Stimulated activated CD8-positive, alpha-beta memory T cell treated with anti-CD3 and anti-CD28 coated beads, Interleukin-12 subunit alpha, Interleukin-12 subunit beta, amount 100 ng/mL, for 24 hours (primary cell): ENCODE measurements around the gene PRKCA.
"Not testable (repeated sequence)": the region's sequence is repeated elsewhere in the genome, so short reads cannot be mapped to it uniquely, and the experiment has no call there.

Source experiments
- DNase-seq: peaks from one replicate; pipeline ENCODE4 v3.0.0-alpha.2; 2020; ENCODE audit errors: extremely low read depth

PRKCA gene

DNA sequence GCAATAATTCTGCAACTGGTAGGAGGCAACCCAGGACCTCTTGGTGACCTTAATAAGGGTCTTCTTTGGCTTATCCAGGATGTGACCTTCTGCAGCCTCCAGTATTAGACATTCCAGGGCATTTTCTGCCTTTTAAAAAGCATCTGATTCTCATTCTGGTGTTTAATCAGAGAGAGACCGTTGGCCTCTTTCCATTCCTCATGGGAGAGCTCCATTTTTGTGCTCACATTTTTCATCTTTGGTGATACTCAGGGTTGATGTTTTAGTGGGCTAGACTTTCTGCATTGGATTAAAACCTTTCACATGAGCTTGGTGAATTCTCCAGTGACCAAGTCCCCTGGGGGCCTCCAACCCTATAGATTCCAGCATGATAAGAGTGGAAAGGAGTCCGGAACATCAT, 382.3 kb downstream of the PRKCA start:
- DNase-seq, result no peak

DNA sequence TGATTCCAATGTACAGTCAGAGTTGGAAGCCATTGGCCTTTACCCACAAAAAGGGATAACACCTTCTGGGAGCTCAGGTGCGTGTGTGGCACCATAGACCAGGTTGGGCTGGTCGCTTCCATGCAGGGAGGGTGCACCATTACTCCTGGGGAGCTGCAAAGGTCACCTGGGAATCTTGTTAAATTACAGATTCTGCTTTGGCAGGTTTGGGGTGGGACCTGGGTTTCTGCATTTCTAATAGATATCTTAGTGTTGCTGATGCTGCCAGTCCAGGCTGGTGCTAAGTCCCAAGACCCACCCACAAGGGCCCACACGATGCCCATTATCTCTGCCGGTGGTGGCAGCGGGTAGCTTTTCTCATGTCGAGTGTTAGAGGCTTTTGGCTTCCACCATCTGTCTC, 384.2 kb downstream of the PRKCA start:
- DNase-seq, result no peak

DNA sequence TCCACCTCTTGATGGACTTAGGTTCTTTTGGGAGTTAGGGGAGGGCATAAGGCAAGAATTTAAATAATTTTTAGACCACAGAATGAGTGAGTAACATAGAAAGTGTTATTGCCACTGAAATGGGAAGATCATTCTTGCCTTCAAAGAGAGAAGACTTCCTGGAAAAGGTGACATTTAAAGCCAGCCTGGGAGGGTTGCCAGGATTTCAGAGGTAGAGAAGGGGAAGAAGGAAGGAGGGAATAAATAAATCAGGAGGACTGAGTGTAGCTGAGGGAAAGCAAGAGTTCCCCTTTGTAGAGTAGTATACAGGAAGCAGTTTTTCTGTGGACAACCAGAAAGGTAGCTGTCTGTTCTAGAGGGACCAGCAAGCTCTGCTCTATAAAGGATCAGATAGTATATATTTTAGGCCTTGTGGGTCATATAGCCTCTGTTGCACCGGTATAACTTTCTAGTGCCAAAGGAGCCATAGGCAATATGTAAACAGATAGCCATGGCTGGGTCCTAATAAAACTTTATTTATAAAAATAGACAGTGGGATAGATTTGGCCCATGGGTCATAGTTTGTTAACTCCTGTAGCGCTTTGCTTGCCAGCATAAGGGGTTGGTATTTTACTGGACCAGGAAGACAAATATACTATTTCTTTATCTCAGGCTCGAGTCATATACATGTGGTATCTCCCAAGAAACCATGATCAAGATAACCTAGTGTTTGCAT, 385.3 kb downstream of the PRKCA start:
- no peak for DNase-seq

DNA sequence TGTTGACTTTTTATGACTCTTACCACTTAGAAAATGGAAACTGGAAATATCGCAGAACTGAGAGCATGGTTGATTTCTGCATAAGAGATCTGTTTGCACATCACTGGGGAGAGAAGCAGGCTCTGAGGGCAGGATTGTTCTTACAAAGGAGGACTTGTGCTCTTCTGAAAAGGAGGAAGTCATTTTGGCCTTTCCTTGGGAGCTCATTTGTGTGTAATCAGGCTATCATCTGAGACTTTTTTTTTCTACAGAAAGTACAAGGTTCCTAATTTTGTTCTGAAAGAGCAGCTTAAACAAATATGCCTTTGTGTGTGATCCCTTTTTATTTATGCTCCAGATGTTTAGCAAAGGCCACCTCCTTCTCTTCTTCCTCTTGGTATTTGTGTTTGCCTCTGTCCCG, 386.8 kb downstream of the PRKCA start:
- DNase-seq, result no peak

DNA sequence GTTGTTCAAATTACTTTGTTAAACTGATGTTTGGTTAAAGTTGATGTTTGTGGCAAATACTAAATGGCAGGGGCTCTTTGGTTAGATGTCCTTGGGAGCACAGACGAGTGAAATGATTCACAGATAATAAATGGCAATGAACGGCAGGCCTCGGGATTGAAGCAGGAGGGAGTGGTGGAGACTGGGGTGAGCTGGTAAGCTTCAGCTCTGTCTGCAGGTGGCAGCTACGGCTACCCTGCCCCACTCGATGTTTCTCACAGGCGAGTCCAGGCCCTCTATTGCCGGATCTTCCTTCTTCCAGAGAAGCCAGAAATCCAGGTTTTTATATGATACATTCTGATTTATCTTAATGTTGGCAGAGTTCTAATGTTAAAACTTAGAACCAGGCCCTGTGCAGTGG, 387.8 kb downstream of the PRKCA start:
- DNase-seq, result no peak

DNA sequence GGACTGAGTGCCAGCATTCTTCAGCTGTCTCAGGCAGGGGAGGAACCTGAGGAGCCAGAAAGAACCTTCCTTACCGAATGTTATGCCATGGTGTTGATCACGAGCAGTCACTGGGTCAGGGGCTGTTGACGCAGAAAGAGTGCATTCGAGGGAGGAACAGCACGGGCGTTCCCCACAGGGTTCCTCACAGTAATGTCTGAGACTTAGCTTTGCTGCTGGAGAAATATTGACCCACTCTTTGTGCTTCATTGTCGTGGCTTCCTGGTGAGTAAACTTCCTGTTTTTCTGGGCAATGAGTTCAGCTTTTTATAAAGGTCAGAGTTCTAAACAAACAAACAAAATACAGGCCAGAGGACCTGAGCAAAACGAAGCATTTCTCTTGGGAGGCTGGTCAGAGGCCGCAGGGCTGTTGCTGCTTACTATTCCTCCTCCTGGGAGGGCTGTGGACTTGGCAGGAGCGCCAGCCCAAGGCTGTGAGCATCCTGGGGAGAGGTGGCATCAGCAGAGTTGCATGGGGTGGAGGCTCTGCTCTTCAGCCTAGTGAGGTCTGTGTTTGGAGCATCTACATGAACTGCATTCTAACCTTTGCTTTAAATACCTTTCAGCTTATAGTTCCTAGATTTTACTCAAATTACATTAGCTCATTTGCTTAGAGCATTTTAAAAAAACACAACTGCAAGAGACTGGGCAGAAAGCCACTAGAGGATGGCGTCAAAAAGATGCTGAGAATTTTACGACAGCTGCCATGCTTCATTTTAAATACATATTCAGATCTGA, 389.4 kb downstream of the PRKCA start:
- DNase-seq, result no peak

DNA sequence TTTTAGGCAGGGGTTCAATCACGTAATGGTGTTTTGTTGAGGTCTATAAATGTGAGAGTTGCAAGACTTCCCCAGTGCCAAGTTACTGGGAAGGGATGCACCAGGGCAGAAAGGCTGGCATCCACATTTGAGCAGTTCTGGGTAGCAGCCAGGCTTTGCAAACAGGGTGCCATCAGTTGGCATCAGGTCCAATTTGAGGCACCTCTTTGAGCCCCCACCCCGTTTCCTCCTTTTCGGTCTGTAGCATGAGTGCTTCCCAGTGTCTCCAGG, 389.9 kb downstream of the PRKCA start:
- no peak for DNase-seq

DNA sequence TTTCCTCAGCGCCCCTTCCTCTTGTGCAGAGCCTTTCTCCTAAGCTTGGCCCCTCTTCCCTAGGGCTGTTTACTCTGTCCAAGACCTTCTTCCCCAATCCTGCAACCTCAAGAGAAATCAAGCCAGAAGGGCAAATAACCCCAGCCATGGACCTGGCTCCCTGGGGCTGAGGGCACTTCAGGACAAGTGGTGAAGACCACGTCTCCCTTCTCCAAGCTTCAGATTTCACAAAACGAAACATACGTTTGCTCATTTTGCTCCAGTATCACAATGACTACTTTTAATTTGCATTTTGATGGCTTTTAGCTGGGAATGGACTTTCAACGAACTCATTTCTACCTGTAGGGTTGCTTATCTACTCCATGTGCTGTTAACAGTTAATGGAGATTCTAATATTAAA, 392.7 kb downstream of the PRKCA start:
- no peak for DNase-seq

DNA sequence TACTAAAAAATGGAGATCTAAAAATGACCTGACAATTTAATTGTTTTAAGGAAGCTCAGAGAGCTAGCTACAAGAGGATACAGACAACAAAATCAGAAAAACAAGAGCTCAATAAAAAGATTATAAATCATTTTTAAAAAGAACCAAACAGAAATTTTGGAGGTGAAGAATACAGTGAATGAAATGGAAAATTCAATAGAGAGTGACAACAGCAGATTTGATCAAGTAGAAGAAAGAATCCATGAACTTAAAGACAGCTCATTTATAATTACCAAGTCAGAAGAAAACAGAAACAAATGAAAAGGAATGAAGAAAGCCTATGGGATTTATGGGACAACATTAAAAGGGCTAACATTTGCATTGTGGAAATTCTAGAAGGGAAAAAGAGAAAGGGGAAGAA, 395.9 kb downstream of the PRKCA start:
- DNase-seq, result no peak

DNA sequence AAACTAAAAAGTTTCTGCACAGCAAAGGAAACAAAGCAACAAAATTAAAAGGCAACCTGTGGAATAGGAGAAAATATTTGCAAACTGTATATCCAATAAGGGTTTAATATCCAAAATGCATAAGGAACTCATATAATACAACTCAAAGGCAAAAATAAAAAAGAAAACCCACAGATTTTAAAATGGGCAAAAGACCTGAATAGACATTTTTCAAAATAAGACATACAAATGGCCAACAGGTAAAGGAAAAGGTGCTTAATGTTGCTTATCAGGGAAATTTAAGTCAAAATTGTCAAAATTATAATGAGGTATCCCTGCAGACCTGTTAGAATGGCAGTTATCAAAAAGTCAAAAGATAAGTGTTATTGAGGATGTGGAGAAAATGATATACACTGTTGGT, 399.0 kb downstream of the PRKCA start:
- no peak for DNase-seq

DNA sequence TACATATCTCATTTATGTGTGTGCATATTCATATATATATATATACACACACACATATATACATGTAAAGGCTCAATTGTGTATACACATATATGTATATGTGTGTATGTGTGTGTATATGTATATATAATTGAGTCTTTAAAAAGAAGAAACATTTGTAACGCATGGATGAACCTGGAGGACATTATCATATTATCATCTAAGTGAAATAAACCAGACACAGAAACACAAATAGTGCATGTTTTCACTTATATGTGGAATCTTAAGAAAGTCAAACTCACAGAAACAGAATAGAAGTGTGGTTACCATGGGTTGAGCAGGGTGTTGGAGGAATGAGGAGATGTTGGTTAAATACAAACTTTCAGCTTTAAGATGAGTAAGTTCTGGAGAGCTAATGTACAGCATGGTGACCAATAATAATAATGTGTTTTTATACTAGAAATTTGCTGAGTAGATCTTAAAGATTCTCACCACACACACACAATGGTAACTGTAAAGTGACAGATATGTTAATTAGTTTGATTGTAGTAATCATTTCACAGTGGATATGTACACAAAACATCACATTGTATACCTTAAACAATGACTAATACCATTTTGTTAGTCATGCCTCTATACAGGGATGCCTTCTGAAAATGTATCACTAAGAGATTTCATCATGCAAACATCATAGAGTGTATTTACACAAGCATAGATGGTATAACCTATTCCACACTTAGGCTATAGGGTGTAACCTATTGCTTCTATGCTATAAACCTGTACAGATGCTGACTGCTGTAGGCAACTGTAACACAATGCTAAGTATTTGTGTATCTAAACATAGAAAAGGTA, 399.9 kb downstream of the PRKCA start:
- DNase-seq, result no peak

DNA sequence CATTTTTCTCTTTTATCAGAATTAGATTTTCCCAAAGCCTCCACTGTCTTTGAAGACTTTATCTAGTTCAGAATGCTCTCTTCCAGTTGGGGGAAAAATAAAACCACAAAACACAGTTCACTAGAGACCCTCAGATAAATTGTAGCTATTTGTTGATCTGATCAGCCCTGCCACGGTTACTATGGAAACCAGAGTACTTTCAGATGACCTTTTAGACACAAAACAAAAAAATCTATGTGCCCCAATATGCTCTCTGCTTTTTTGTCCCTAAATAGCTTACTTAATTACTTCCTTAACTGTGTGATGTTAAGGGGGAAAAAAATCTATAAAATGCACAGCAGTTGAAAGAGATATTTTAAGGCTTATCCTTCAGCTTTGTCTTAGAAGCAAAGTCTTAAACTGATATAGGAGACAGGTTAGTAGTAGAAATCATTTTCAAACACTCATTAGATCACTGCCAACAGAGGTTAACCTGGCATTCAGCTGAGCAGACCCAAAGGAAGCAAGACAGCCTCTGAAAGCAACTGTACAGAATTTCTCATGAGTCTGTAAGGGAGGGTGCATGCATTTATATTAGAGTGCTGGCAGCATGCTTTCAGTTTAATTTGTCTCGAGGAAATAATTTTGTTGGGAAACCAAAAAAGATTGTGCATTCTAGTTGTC, 402.6 kb downstream of the PRKCA start:
- no peak for DNase-seq

DNA sequence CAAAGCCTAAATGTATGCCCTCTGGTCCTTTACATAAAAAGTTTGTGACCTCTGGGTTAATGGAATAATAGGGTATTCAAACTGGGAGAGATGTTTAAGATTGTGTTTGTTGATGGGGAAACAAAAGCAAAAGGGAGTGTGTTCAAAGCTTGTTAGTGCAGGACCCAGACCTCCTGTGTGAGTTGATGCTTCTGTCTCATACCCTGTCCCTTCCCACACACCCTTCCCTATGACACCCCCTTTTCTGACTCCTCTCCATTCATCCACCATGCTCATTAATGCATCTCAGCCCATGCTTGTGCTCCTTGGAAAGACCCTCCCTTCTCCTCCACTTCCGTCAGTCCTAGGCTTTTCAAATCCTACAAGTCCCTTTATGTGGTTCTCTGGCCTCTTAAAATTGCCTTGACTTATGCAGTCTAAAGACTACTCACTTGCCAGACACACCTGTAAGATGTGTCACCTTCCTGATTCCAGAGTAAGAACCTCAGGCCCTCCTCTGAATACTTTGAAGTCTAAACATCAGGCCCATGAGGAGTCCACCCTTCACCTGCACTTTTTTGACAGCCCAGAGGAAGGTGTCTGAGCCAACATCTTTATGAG, 404.5 kb downstream of the PRKCA start:
- DNase-seq, result no peak

DNA sequence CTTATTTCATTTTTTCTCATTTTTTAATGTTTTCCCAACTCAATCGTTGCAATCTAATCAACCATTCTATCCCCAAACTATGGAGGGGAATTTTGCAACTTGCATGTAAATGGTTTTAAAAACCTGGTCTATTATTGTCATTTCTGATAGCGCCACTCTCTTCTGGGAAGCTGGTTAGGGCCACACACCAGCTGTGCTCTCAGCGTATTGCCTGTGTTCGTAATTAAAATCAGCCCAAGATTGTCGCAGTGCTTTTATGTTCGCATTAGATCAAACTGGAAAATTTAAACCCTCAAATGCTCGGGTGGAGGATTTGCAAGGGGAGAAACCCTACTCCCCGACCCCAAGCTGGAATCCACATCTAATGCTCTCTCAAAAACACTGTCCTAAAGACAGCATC, 409.0 kb downstream of the PRKCA start:
- DNase-seq, result no peak

DNA sequence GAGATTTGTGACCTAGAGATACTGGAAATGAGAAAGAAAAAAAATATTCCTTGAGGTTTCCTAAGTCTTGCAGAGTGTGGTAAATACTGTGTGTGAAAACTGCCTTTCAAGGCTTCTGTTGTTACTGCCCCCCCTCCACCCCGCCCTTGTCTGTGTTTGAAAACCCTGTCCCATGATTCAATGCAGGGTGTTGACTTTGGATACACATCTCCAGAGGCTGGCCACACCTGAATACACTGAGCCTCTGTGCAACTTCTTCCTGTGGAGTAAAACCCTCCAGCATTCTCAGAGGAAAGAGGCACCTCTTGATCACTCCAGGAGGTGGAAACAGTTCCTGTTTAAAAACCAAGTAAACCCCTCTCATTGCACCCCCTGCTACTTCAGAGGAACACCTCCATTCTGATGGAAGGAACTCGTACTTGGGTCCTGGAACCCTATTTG, 409.5 kb downstream of the PRKCA start:
- no peak for DNase-seq

DNA sequence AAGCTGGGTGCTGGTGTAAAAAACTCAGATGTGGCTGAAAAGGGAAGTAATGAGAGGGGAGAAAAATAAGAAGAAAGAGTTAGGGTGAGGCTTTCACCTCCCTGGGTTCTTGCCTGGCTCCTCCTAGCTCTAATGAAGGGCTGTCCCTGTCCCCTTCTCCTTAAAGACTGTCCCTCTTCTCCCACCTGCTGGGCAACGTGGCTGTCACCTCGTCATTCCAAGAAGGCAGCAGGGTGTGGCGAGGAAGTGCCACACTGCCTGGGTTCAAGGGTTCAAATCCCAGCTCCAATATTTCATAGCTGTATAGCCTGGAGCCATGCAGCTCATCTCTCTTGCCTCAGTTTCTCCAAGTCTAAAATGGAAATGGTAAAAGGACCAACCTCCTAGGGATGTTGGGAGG, 410.0 kb downstream of the PRKCA start:
- no peak for DNase-seq

DNA sequence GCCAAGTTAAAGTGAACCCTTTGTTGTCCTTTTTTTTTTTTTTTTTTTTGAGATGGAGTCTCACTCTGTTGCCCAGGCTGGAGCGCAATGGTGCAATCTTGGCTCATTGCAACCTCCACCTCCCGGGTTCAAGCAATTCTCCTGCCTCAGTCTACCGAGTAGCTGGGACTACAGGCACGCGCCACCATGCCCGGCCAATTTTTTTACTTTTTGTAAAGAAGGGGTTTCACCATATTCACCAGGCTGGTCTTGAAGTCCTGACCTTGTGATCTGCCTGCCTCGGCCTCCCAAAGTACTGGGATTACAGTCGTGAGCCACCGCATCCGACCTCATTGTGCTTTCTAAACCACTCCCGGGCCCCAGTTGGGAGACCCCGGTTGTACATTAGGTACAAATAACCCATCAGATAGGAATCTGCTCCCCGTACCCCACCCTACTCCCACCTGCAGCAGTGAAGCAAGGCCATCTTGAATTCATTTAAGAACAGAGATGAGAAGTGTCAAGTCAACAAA, 410.7 kb downstream of the PRKCA start:
- not testable (repeated sequence) for DNase-seq

DNA sequence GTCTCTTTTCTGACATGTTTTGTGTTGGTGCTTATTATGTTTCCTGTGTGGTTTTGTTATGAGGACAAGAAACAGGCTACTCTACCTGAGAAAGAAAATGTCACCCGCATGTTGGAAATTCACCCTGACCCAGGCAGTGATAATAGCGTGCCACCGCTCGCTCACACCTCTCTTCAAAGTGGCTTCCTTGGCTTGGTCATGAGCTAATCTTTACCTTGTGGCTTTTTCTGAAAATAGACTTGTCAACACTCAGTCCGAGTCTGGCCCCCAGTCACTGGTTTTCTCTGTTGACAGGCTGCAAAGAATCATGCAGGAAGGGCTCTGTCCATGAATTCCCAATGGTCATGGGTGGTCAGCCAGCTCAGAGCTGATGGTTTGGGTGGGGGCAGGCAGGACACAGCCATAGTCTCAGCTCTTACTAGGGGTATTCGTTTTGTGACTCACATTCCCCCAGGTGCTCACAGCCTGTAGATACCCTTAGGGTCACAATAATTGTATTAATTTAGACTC, 411.2 kb downstream of the PRKCA start:
- no peak for DNase-seq

DNA sequence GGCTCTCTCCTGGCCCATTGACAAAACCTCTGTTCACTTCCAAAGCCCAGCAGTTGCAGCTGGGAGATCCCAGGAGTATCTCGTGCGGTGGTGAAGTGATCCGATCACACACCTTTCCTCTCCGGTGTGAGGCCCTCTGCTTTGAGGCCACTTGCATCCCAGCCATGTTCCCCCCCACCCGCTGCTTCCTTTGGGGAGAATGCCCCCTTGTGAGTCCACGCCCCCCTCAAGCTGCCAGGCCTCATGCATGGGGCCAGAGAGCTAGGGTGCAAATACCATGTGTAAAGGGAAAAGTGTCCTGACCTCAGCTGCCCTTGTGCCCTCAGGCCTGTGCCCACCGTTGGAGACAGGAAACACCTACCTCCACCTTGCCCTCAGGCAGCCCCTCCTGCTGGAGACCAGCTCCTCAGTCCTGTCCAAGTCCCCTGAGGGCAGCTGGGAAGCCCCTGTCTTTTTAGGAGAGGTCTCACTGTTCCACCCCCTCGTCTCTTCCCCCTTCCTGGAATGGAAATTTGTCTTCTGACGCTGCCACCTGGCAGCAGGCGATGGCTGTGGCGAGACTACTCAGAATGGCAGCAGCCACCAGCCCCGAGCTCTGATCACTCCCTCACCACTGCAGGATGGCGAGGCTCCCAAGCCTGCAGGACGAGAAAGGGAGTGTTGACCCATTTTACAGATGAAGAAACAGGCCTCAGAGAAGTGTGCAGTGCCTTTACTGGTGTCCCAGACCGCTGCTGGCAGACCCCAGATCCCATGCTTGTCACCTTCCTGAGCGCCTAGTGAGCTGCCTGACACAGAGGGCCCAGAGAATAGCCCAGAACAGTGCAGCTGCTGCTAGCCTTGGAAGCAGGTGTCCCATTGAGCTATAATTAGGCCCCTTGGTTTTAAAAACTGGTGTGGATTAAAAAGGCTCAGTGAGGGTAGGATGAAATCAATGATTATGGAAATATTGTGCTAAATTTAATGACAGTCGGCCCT, 411.9 kb downstream of the PRKCA start:
- no peak for DNase-seq

DNA sequence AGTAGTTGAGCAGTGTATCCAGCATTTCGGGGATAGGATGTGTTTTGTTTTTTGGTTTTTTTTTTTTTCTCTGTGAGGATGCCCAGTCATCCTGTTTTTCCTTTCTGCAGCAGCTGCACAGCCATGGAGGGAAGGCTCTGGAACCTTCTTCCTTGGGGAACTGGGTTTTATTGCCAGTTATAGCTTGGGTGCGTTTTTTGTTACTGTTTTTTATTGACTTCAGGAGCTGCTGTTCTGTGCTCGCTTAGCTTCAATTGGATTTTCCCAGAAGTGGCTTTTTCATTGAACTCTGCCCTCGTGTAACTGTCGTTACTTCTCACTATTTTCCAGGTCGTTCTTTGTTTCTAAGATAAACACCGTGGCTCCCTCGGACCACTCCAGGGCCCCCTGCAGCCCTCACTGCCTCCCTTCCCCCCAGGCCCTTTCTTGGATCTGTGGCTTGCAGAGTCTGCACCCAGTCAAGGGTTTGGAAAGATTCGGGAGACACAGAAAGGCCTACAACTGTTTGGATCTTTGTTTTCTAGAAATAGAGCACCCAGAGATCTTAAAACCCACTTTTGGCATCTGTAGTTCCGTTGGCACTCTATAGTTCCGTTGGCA, 412.8 kb downstream of the PRKCA start:
- DNase-seq, result no peak
